AG04449 (cell line): ENCODE results near the gene MRPL14.

Experiments
- CTCF ChIA-PET: fragments of 350-600 bp; formaldehyde crosslinking; extraction: SDS; loops from one replicate; lab custom pipeline; 2021; ENCODE audit warnings: antibody characterized with exemption; lab: Yijun Ruan, JAX
- POLR2A ChIA-PET: fragments of 400-600, 350-600 bp; formaldehyde crosslinking; extraction: SDS; loops from one replicate; lab custom pipeline; 2020; ENCODE audit warnings: antibody characterized with exemption, inconsistent platforms; lab: Yijun Ruan, JAX
- DNase-seq: peaks from one replicate; pipeline ENCODE4 v3.0.0-alpha.2; 2010; ENCODE audit warnings: low read depth, low spot score
- H3K4me3 ChIP-seq: 2 replicates; pipeline ENCODE4 v1.5.1; 2011; ENCODE audit warnings: low read depth, mild to moderate bottlenecking, control low read depth, low read length
- CTCF ChIP-seq: IDR thresholded peaks from one replicate; pipeline ENCODE4 v1.5.1; 2011; ENCODE audit warnings: mild to moderate bottlenecking, moderate library complexity, low read length, control low read depth, inconsistent platforms; ENCODE audit not compliant: insufficient read depth; ENCODE audit errors: missing control alignments

MRPL14 gene

GRCh38 chr6:44104481-44105021 is 22.7 kb downstream of the MRPL14 start:
- TF ChIP-seq CTCF: no peak
- no peak overlapping the region for H3K4me3 ChIP-seq
- DNase-seq: no peak
- POLR2A ChIA-PET: no interaction called here
- CTCF ChIA-PET: interaction anchor here (1.0 to 12.0 kb wide), 4 partner anchors 10 to 234 kb away, joined by 3 to 196 read pairs (median 4); no protein-coding TSS in a partner anchor

DNA sequence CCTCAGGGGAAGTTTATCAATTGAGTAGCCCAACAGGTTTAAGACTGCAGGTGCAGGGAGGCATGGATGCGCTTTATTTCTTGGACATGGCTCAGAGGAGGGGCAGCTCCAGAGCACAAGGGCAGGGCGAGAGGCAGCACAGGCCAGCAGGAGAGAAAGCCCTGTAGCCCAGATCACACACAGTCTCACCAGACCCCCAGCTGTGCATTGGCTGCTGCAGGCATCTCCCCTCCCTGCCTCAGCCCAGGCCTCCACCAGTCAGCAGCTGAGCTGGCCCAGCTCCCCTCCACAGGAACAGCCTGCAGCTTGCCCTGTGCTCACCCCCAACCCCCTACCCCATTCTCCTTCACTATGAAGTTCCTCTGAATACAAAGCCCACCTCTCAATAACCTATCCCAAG is 24.7 kb downstream of the MRPL14 start:
- DNase-seq: no peak
- TF ChIP-seq CTCF: no peak
- CTCF ChIA-PET: interaction anchor here (0.9 to 12.0 kb wide), 6 partner anchors 12 to 132 kb away, joined by 3 to 196 read pairs (median 5); partner anchors contain the start of gene CAPN11
- POLR2A ChIA-PET: no interaction called here
- no peak overlapping the region for H3K4me3 ChIP-seq

- no peak for DNase-seq
- POLR2A ChIA-PET: no interaction called here
- no peak for TF ChIP-seq CTCF
- H3K4me3 ChIP-seq: no peak overlapping the region
- CTCF ChIA-PET: interaction anchor here (1.0 to 12.0 kb wide), 6 partner anchors 11 to 133 kb away, joined by 3 to 196 read pairs (median 44); partner anchors contain the start of gene CAPN11
Observed at GRCh38 chr6:44101832-44102231, 25.4 kb downstream of the MRPL14 start.

DNA sequence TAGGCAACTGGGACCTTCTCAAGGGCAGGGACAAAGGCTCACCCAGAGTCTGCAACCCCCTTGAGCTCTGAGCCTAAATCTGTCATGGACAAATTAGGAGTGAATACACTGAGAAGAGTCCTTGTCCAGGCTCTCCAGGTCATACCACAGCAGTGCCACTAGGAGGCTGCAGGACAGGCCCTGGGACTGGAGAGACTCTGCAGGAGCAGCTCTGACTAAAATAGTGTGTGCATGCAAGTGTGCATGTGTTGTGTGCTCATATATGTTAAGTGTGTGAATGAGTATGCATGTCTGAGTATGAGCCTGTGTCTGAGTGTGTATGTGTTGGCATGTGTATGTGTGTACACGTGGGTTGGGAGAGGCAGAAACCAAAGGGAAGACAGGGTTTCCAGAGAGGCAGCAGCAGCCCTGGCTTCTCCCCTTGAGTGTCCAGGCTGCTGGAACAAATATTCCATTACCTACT is 27.1 kb downstream of the MRPL14 start:
- ChIA-PET CTCF (interaction anchor here (0.7 to 12.0 kb wide), 27 partner anchors 10 to 439 kb away, joined by 3 to 196 read pairs (median 4); partner anchors contain the start of genes CAPN11 and SLC35B2), POLR2A (no interaction called here)
- peak; percentile 73 for TF ChIP-seq CTCF
- no peak for DNase-seq
- no peak overlapping the region for H3K4me3 ChIP-seq

DNA sequence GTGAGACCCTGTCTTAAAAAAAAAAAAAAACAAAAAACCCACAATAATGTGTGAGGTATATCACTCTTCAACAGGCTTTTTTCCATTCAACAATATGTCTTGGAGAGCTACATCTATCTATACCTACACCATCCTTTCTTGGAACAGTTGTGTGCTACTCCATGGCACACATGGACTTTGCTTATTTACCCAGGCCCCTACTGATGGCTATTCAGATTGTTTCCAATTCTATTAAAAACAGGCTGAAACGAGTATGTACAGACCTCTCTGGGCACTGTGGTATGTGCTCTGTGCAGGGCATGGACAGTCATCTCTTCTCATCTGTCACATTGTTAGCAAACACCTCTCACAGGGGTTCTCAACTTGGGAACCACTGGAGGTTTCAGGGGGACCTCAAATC is 28.1 kb downstream of the MRPL14 start:
- no peak for TF ChIP-seq CTCF
- no peak overlapping the region for H3K4me3 ChIP-seq
- DNase-seq: no peak
- ChIA-PET CTCF (interaction anchor here (0.6 to 12.0 kb wide), 22 partner anchors 9 to 438 kb away, joined by 3 to 196 read pairs (median 4); partner anchors contain the start of genes CAPN11 and SLC35B2), POLR2A (no interaction called here)

GRCh38 chr6:44097782-44098317 is 29.4 kb downstream of the MRPL14 start:
- POLR2A ChIA-PET: no interaction called here

More at GRCh38 chr6:44097782-44098317, 29.4 kb downstream of the MRPL14 start:
- CTCF ChIA-PET: interaction anchor here (0.8 to 12.0 kb wide), 17 partner anchors 17 to 431 kb away, joined by 3 to 196 read pairs (median 5); partner anchors contain the start of genes CAPN11 and SLC35B2
- DNase-seq: no peak
- TF ChIP-seq CTCF: no peak
- no peak overlapping the region for H3K4me3 ChIP-seq
